SK-N-SH treated with all-trans-retinoic acid at 6 μM for 48 hours (cell line): ENCODE results near the gene SLC7A8.

Experiments
- ATAC-seq: fragments of 200-7000 bp; cut with Tn5 transposase; 3 replicates; pipeline ENCODE4 v1.9.1; 2020; ENCODE audit warnings: mild to moderate bottlenecking, moderate library complexity
- ARNTL ChIP-seq: fragments of 450-650 bp; formaldehyde crosslinking; IDR thresholded peaks from 2 replicates; pipeline ENCODE4 v1.5.0; 2020; ENCODE audit warnings: low read depth, mild to moderate bottlenecking, moderate library complexity, borderline replicate concordance
- BACH2 ChIP-seq: fragments of 250-450 bp; sonication (Bioruptor Pico); IDR thresholded peaks from 2 replicates; pipeline ENCODE4 v1.9.0; 2021; ENCODE audit warnings: mild to moderate bottlenecking, borderline replicate concordance
- CSDC2 ChIP-seq: fragments of 250-450 bp; sonication (Bioruptor Pico); IDR thresholded peaks from 2 replicates; pipeline ENCODE4 v1.5.0; 2020; ENCODE audit warnings: mild to moderate bottlenecking, moderate library complexity
- ESRRG ChIP-seq: fragments of 250-450 bp; sonication (Bioruptor Pico); IDR thresholded peaks from 2 replicates; pipeline ENCODE4 v1.6.1; 2021; ENCODE audit warnings: mild to moderate bottlenecking
- GLIS3 ChIP-seq: fragments of 250-450 bp; sonication (Bioruptor Pico); IDR thresholded peaks from 2 replicates; pipeline ENCODE4 v1.5.0; 2020; ENCODE audit warnings: mild to moderate bottlenecking, moderate library complexity
- ISL1 ChIP-seq: fragments of 250-450 bp; sonication (Bioruptor Pico); IDR thresholded peaks from 2 replicates; pipeline ENCODE4 v2.1.2; 2022; ENCODE audit warnings: mild to moderate bottlenecking, moderate library complexity
- OSR1 ChIP-seq: fragments of 250-450 bp; sonication (Bioruptor Pico); IDR thresholded peaks from 2 replicates; pipeline ENCODE4 v1.8.0; 2022; ENCODE audit warnings: moderate library complexity, mild to moderate bottlenecking, inconsistent platforms
- PPARA ChIP-seq: fragments of 250-450 bp; sonication (Bioruptor Pico); IDR thresholded peaks from 2 replicates; pipeline ENCODE4 v1.5.0; 2020; ENCODE audit warnings: mild to moderate bottlenecking, borderline replicate concordance
- RARB ChIP-seq: fragments of 250-450 bp; sonication (Bioruptor Pico); IDR thresholded peaks from 2 replicates; pipeline ENCODE4 v1.8.0; 2021; ENCODE audit warnings: mild to moderate bottlenecking, moderate library complexity
- TCF4 ChIP-seq: fragments of 250-450 bp; sonication (Bioruptor Pico); IDR thresholded peaks from 2 replicates; pipeline ENCODE4 v1.8.0; 2021; ENCODE audit warnings: mild to moderate bottlenecking, moderate library complexity, borderline replicate concordance
- TOX ChIP-seq: fragments of 250-450 bp; sonication (Bioruptor Pico); IDR thresholded peaks from 2 replicates; pipeline ENCODE4 v1.8.0; 2021; ENCODE audit warnings: mild to moderate bottlenecking, moderate library complexity, borderline replicate concordance
- ZC3H10 ChIP-seq: fragments of 250-450 bp; sonication (Bioruptor Pico); IDR thresholded peaks from 2 replicates; pipeline ENCODE4 v1.5.1; 2021; ENCODE audit warnings: mild to moderate bottlenecking, moderate library complexity
- ZFP3 ChIP-seq: fragments of 250-450 bp; sonication (Bioruptor Pico); IDR thresholded peaks from 2 replicates; pipeline ENCODE4 v1.5.0; 2020; ENCODE audit warnings: mild to moderate bottlenecking, moderate library complexity
- ZNF565 ChIP-seq: fragments of 450-650 bp; formaldehyde crosslinking; conservative IDR thresholded peaks from 2 replicates; pipeline ENCODE4 v1.5.0; 2020; ENCODE audit warnings: low read depth, mild to moderate bottlenecking, moderate library complexity
- ZNF70 ChIP-seq: fragments of 450-650 bp; formaldehyde crosslinking; IDR thresholded peaks from 2 replicates; pipeline ENCODE4 v1.5.0; 2020; ENCODE audit warnings: mild to moderate bottlenecking, moderate library complexity
- ZNF8 ChIP-seq: fragments of 450-650 bp; formaldehyde crosslinking; IDR thresholded peaks from 2 replicates; pipeline ENCODE4 v1.5.0; 2020; ENCODE audit warnings: mild to moderate bottlenecking, moderate library complexity
- TF ChIP-seq, protein P1 (sequence below): fragments of 250-450 bp; sonication (Bioruptor Pico); IDR thresholded peaks from 2 replicates; pipeline ENCODE4 v1.5.0; 2020; ENCODE audit warnings: mild to moderate bottlenecking, moderate library complexity
- TF ChIP-seq, protein P2 (sequence below): fragments of 250-450 bp; sonication (Bioruptor Pico); IDR thresholded peaks from 2 replicates; pipeline ENCODE4 v1.5.1; 2020; ENCODE audit warnings: low read depth, mild to moderate bottlenecking, moderate library complexity
- TF ChIP-seq, protein P3 (sequence below): fragments of 250-450 bp; sonication (Bioruptor Pico); IDR thresholded peaks from 2 replicates; pipeline ENCODE4 v1.5.1; 2021; ENCODE audit warnings: mild to moderate bottlenecking, moderate library complexity

SLC7A8 gene

DNA sequence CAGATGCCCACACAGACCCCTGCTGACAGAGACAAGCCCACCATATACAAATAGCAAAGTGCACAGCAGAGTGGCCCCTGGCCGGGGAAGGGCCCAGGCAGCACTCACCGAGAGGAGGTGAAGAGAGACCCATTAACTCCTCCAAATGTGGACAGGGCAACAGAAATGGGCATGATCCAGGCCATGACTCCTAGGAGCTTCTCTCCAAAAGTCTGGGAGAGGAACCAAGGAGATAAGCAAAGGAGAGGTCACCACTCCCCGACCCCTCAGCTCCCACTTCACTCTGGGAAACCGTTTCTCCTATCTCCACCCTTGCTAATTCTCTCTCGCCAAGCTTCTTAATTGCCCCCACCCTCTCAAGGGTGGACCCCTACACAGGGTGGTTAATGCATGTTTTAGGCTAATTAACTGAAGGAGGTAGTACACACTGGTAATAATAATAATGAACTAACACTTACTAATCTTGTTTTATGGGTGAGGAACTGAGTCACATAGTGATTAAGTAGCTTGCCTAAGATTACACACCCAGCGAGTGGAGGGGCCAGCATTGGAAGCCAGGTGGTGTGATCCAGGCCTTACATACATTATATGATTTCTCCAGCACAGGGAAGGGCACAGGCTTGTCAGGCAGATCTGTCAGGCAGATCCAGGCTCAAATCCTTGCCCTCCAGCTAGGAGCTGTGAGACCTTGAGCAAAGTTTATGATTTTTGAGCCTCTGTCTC, 45.5 kb downstream of the SLC7A8 start:
- ATAC-seq, result no peak
- TF ChIP-seq CSDC2 (CRISPR knock-in tag), result no peak
- no peak for TF ChIP-seq ZC3H10 (CRISPR knock-in tag)
- TF ChIP-seq, protein P1, sequence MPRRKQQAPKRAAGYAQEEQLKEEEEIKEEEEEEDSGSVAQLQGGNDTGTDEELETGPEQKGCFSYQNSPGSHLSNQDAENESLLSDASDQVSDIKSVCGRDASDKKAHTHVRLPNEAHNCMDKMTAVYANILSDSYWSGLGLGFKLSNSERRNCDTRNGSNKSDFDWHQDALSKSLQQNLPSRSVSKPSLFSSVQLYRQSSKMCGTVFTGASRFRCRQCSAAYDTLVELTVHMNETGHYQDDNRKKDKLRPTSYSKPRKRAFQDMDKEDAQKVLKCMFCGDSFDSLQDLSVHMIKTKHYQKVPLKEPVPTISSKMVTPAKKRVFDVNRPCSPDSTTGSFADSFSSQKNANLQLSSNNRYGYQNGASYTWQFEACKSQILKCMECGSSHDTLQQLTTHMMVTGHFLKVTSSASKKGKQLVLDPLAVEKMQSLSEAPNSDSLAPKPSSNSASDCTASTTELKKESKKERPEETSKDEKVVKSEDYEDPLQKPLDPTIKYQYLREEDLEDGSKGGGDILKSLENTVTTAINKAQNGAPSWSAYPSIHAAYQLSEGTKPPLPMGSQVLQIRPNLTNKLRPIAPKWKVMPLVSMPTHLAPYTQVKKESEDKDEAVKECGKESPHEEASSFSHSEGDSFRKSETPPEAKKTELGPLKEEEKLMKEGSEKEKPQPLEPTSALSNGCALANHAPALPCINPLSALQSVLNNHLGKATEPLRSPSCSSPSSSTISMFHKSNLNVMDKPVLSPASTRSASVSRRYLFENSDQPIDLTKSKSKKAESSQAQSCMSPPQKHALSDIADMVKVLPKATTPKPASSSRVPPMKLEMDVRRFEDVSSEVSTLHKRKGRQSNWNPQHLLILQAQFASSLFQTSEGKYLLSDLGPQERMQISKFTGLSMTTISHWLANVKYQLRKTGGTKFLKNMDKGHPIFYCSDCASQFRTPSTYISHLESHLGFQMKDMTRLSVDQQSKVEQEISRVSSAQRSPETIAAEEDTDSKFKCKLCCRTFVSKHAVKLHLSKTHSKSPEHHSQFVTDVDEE (CRISPR knock-in tag), result no peak
- no peak for TF ChIP-seq ISL1 (CRISPR knock-in tag)
- TF ChIP-seq, protein P2, sequence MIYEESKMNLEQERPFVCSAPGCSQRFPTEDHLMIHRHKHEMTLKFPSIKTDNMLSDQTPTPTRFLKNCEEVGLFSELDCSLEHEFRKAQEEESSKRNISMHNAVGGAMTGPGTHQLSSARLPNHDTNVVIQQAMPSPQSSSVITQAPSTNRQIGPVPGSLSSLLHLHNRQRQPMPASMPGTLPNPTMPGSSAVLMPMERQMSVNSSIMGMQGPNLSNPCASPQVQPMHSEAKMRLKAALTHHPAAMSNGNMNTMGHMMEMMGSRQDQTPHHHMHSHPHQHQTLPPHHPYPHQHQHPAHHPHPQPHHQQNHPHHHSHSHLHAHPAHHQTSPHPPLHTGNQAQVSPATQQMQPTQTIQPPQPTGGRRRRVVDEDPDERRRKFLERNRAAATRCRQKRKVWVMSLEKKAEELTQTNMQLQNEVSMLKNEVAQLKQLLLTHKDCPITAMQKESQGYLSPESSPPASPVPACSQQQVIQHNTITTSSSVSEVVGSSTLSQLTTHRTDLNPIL (CRISPR knock-in tag), result no peak
- no peak for TF ChIP-seq BACH2
- TF ChIP-seq ARNTL (CRISPR knock-in tag), result no peak
- TF ChIP-seq PPARA (CRISPR knock-in tag), result no peak
- no peak for TF ChIP-seq TCF4 (CRISPR knock-in tag)

DNA sequence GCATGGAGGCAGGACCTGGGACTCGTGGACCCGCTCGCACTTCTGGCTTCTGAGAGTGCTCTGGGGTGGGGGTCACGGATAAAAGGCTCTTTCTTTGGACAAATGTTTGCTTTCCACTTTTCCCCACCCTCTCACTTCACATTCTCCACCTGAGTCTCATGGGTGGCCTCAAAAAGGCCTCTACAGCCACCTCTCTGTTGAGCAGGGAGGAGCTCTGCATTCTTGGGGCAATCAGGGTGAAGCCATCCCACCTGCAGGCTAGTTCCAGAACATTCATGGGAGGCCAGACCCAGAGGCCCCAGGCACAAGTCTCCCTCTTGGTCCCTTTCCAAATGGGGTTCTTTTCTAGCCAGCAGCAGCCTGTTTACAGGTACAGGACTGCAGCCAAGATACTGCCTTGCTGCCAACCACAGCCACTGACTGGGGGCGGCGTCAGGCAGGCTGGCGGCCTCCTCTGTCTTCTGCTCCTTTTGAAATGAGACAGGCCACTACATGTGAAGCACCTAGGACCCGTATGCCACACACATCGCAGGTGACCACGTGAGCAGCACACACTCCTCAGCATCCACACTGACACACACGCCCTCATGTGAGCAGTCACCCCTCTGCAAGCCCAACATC, 46.2 kb downstream of the SLC7A8 start:
- no peak for ATAC-seq
- TF ChIP-seq, protein P3, sequence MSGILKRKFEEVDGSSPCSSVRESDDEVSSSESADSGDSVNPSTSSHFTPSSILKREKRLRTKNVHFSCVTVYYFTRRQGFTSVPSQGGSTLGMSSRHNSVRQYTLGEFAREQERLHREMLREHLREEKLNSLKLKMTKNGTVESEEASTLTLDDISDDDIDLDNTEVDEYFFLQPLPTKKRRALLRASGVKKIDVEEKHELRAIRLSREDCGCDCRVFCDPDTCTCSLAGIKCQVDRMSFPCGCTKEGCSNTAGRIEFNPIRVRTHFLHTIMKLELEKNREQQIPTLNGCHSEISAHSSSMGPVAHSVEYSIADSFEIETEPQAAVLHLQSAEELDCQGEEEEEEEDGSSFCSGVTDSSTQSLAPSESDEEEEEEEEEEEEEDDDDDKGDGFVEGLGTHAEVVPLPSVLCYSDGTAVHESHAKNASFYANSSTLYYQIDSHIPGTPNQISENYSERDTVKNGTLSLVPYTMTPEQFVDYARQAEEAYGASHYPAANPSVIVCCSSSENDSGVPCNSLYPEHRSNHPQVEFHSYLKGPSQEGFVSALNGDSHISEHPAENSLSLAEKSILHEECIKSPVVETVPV, result no peak
- TF ChIP-seq OSR1 (CRISPR knock-in tag) (no peak), PPARA (CRISPR knock-in tag) (no peak), TOX (CRISPR knock-in tag) (no peak), ZNF8 (no peak), BACH2 (no peak), CSDC2 (CRISPR knock-in tag) (no peak), ZFP3 (CRISPR knock-in tag) (no peak), TCF4 (CRISPR knock-in tag) (no peak)
- TF ChIP-seq, protein P1 (CRISPR knock-in tag), result no peak
- TF ChIP-seq, all 23 proteins: peak for 0

DNA sequence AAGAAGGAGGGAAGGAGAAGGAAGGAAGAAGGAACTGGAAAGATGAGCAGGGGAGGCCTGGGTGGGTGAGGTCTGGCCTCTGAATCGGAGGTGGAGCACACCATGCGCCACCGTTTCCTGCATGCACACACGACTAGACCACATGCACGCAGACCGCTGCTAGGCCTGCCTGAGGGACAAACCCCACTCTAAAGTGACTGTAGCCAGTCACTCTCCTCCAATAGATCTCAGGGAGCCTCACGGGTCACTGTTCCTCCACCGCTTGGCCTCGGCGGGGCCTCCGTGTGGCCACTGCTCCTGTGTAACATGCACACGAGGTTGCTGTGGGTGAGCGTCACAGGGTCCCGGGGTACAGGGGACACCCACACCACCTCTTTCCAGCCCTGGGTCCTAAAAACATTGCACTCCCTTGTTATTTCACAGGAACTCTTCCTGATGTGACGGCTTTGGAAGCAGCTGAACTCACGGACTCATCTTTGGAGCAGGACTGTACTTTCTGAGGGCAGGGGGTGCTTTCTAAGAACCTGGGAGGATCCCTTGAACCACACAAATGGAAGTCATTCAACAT, 46.8 kb downstream of the SLC7A8 start:
- ATAC-seq, result no peak
- TF ChIP-seq, protein P3, result no peak
- TF ChIP-seq ESRRG (CRISPR knock-in tag), result no peak
- no peak for TF ChIP-seq BACH2
- TF ChIP-seq ZNF70 (CRISPR knock-in tag), result no peak
- TF ChIP-seq, protein P1 (CRISPR knock-in tag), result no peak
- TF ChIP-seq PPARA (CRISPR knock-in tag), result no peak
- no peak for TF ChIP-seq TOX (CRISPR knock-in tag)
- no peak for TF ChIP-seq GLIS3
- no peak for TF ChIP-seq ZNF8
- no peak for TF ChIP-seq RARB
- no peak for TF ChIP-seq ZFP3 (CRISPR knock-in tag)
- TF ChIP-seq ARNTL (CRISPR knock-in tag), result no peak
- TF ChIP-seq ZNF565, result no peak
- TF ChIP-seq ZC3H10 (CRISPR knock-in tag), result no peak
- no peak for TF ChIP-seq TCF4 (CRISPR knock-in tag)
